ENCODE results near the gene CD6. TPM values are rescaled to one million over a fixed set of nuclear protein-coding genes. Genes with fewer than 3 reads are reported as not detected.

CD6 gene
- total RNA-seq, 1 experiment from 2014 or later, result not detected

- Histone ChIP-seq H3K79me1 (ENCODE audit: insufficient read depth, low read depth, low read length, poor library complexity, severe bottlenecking) (no peaks in the 10 kb centered on the region), H3K27me3 (ENCODE audit: insufficient read depth, low read length) (no peaks in the 10 kb centered on the region), H3K79me2 (ENCODE audit: insufficient read depth, low read length) (no peaks in the 10 kb centered on the region), H2BK20ac (ENCODE audit: low read depth, low read length, poor library complexity, severe bottlenecking) (no peak overlapping the region), H2BK5ac (ENCODE audit: insufficient read length, low read length) (no peak overlapping the region), H4K5ac (ENCODE audit: insufficient read length, low read depth, low read length) (no peak overlapping the region), H3K4me2 (ENCODE audit: insufficient read depth, insufficient read length, low read length) (no peak overlapping the region), H3K9me3 (ENCODE audit: control insufficient read depth, low read depth, low read length) (no peaks in the 10 kb centered on the region), H2BK120ac (ENCODE audit: low read depth, low read length, poor library complexity, severe bottlenecking) (peak overlapping the region; percentile 40), H2BK15ac (ENCODE audit: low read depth, low read length) (no peak overlapping the region; the same call in 1 of the 2 replicates), H3K9ac (ENCODE audit: extremely low read depth, insufficient read length, low read length) (no peak overlapping the region), H3K14ac (ENCODE audit: insufficient read depth, low read length) (peak overlapping the region; percentile 83; the same call in 1 of the 2 replicates), H3K18ac (ENCODE audit: insufficient read length, low read depth, low read length) (peak overlapping the region; percentile 61), H3K23ac (ENCODE audit: insufficient read length, low read depth, low read length) (no peak overlapping the region), H3K4me1 (ENCODE audit: insufficient read depth, low read length) (no peaks in the 10 kb centered on the region), H4K8ac (replicated peaks; ENCODE audit: insufficient read length, low read depth, low read length) (no peak overlapping the region), H3K56ac (ENCODE audit: insufficient read length, low read depth, low read length) (no peak overlapping the region), H2BK12ac (ENCODE audit: insufficient read length, low read depth, low read length) (no peak overlapping the region), H3K4ac (ENCODE audit: low read depth, low read length) (no peak overlapping the region), H3T11ph (ENCODE audit: low read length) (no peak overlapping the region), H4K20me1 (ENCODE audit: control insufficient read depth, insufficient read depth, insufficient read length) (no peaks in the 10 kb centered on the region), H3K27ac (ENCODE audit: insufficient read length, low read depth, low read length) (no peak overlapping the region), H2AK5ac (ENCODE audit: insufficient read length, low read length) (no peak overlapping the region), H4K91ac (ENCODE audit: insufficient read length, low read depth, low read length) (no peak overlapping the region), H2AFZ (ENCODE audit: low read length) (peak overlapping the region; percentile 18), H3K23me2 (ENCODE audit: insufficient read length, low read depth, low read length, poor library complexity, severe bottlenecking) (no peaks in the 10 kb centered on the region)
- H3K9me3 Mint-ChIP-seq, result no peaks in the 10 kb centered on the region
- H3K4me1 Mint-ChIP-seq, result peaks cover 8 to 16% of the 10 kb centered on the region in 2 experiments
- H3K36me3 Mint-ChIP-seq (ENCODE audit: insufficient read depth in 1 of 3, low read depth in 3 of 3), result no peaks in the 10 kb centered on the region
- DNase-seq, result peak; percentile 62
- no peak overlapping the region for H3K4me3 Mint-ChIP-seq
- no peak for TF ChIP-seq CTCF (conservative IDR thresholded peaks at IDR 0.05)
- WGBS (ENCODE audit: extremely low coverage, insufficient read length, low lambda C conversion rate), result no CpG with 5 or more reads among the region's 16 CpGs
- peak overlapping the region in 2 of 3 experiments; percentile 76 to 91; a peak in 3 of 7 replicates for H3K27ac Mint-ChIP-seq
- peaks cover 30% of the 10 kb centered on the region for H3K27me3 Mint-ChIP-seq (ENCODE audit: low read depth)
Observed at GRCh38 chr11:61041755-61042518, 70.5 kb downstream of the CD6 start.

Data from H9 (cell line).